Kidney glomerular epithelial cell (primary cell): ENCODE data around the gene PRR13.
"Not testable (repeated sequence)": the region's sequence is repeated elsewhere in the genome, so short reads cannot be mapped to it uniquely, and the experiment has no call there.

ENCODE experiments used
- DNase-seq: peaks from one replicate; lab custom pipeline; 2025; lab: John Stamatoyannopoulos, UW

Gene PRR13

GRCh38 chr12:53472056-53472582 is 30.6 kb downstream of the PRR13 start:
- no peak for DNase-seq

GRCh38 chr12:53474077-53474476 is 32.5 kb downstream of the PRR13 start:
- no peak for DNase-seq

- no peak for DNase-seq
These were observed 33.3 kb downstream of the PRR13 start for GRCh38 chr12:53474819-53475218.

GRCh38 chr12:53476769-53477209 is 35.3 kb downstream of the PRR13 start:
- no peak for DNase-seq

GRCh38 chr12:53478865-53479264 is 37.3 kb downstream of the PRR13 start:
- no peak for DNase-seq

- no peak for DNase-seq
These were observed 37.8 kb downstream of the PRR13 start for GRCh38 chr12:53479331-53479730.

GRCh38 chr12:53480491-53481442 is 39.2 kb downstream of the PRR13 start:
- DNase-seq: no peak

- DNase-seq: not testable (repeated sequence)
These were observed 39.9 kb downstream of the PRR13 start for GRCh38 chr12:53481458-53481857.

- DNase-seq: no peak
These were observed 40.5 kb downstream of the PRR13 start for GRCh38 chr12:53481939-53482586.

GRCh38 chr12:53482626-53483168 is 41.2 kb downstream of the PRR13 start:
- DNase-seq: no peak

- no peak for DNase-seq
These were observed 41.9 kb downstream of the PRR13 start for GRCh38 chr12:53483225-53483978.

GRCh38 chr12:53483979-53484377 is 42.4 kb downstream of the PRR13 start:
- DNase-seq: no peak

- no peak for DNase-seq
These were observed 43.4 kb downstream of the PRR13 start for GRCh38 chr12:53484686-53485575.

GRCh38 chr12:53485955-53486735 is 44.6 kb downstream of the PRR13 start:
- DNase-seq: no peak

GRCh38 chr12:53486736-53487487 is 45.4 kb downstream of the PRR13 start:
- no peak for DNase-seq

GRCh38 chr12:53489242-53489864 is 47.8 kb downstream of the PRR13 start:
- no peak for DNase-seq

- DNase-seq: no peak
These were observed 50.7 kb downstream of the PRR13 start for GRCh38 chr12:53492188-53492587.

- peak; percentile 69 for DNase-seq
These were observed 51.5 kb downstream of the PRR13 start for GRCh38 chr12:53492830-53493609.
